GM18868 (cell line): ENCODE measurements around the gene TECPR2.
"Not testable (repeated sequence)": the region's sequence is repeated elsewhere in the genome, so short reads cannot be mapped to it uniquely, and the experiment has no call there.

ENCODE experiments used
- ATAC-seq: cut with Tn5 transposase; IDR thresholded peaks from one replicate; pipeline ENCODE4 v1.9.1; 2021; ENCODE audit warnings: mild to moderate bottlenecking, moderate library complexity; ENCODE audit not compliant: unreplicated experiment

Gene TECPR2

DNA sequence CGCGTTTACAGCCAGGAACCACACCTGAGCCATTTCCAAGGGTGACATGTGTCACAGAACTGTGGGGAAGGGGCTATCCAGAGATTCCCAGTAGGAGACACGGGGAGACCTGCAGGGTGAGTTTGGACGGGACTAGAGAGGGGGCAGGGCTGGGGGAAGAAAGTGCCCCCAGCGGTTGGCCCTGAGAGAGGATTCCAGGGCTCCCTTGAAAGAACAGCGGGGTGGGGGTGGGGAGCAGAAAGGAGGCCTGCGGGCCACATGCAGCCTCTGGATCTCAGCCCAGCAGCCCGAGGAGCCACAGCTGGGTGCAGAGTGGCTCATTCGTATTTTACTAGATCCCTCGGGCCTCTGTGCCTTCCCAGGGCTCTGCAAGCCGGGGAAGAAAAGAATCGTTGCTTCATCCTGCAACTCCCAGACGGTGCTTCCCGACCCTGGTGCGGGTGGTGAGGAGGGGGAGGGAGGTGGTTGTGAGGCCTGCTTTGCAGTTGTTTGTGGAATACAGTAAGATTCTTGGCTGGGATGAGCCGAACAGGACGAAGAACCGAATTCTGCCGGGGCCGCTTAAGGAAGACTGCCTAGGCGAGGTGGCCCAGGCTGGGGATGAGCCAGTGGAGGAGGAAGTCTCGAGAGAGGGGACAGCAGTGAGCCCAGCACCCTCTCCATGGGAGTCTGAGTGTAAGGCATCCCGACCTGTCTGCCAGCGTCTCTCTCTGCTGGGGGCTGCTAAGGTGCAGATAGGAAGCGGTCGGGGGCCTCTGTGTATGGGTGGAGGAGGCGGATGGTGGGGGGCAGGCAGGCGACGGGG is 182.9 kb downstream of the TECPR2 start:
- ATAC-seq: no peak

DNA sequence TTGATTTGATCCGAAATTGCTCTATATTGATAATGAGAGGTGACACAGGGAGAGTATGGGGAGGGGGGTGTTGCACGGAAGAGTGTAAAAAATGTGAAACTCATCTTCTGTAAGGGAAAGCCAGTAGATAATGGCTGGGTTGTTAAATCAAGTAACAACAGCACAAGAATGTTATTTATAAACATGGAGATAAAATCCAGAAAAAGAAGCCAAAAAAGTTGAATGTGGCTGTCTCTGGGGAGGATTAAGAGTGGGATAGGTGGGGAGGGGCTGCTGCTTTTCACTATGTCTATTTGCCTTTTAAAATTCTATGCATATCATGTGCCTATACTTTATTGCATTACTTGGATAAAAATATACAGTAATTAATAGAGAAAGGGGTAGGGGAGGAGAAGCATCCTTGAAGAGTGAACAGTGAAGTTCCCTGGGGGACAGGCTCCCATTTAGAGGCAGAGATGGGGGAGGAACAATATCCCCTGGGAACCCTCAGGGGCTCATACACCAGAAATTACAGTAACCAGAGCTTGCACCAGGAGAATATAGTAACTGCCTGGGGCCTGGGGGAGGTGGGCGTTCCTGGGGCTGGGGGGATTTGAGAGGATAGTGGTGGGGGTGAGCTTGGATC is 186.0 kb downstream of the TECPR2 start:
- no peak for ATAC-seq

DNA sequence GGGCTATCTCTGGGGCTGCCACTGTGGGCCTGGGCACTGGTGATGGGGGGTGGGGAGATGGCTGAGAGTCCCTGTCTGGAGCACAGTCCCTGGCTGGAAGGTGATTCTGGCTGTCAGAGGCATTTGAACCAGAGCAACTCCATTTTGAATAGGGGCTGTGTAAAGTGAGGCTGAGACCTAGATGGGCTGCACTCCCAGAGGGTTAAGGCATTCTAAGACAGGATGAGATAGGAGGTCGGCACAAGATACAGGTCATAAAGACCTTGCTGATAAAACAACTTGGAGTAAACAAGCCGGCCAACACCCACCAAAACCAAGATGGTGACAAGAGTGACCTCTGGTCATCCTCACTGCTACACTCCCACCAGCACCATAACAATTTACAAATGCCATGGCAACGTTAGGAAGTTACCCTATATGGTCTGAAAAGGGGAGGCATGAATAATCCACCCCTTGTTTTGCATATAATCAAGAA is 188.2 kb downstream of the TECPR2 start:
- not testable (repeated sequence) for ATAC-seq
